Skin of body (tissue), 2 donors: ENCODE data around the gene C4A. TPM values are rescaled to one million over a fixed set of nuclear protein-coding genes. Genes with fewer than 3 reads are reported as not detected.
"Not testable (repeated sequence)": the region's sequence is repeated elsewhere in the genome, so short reads cannot be mapped to it uniquely, and the experiment has no call there.

Experiments
- DNase-seq: peaks from one replicate; lab custom pipeline; 2025; lab: John Stamatoyannopoulos, UW
- total RNA-seq: library from RNA; depleted of rRNA; stranded (reverse); fragments of >200 nt; gene quantifications from one replicate; pipeline ENCODE4 v1.2.3, GENCODE V29; 2014

Gene C4A
- total RNA-seq, 1 donor from 2014 or later = 5.8 TPM

- DNase-seq = no peak
These were observed 2.5 kb upstream of the C4A start for GRCh38 chr6:31979238-31979898.

- DNase-seq = not testable (repeated sequence)
These were observed 1.5 kb upstream of the C4A start for GRCh38 chr6:31980195-31980876.

- DNase-seq = not testable (repeated sequence)
These were observed 859 bp upstream of the C4A start for GRCh38 chr6:31980998-31981397.

- not testable (repeated sequence) for DNase-seq
These were observed 7.5 kb downstream of the C4A start for GRCh38 chr6:31989363-31989762.

- not testable (repeated sequence) for DNase-seq
These were observed 12.6 kb downstream of the C4A start for GRCh38 chr6:31994421-31994820.

- not testable (repeated sequence) for DNase-seq
These were observed 14.5 kb downstream of the C4A start for GRCh38 chr6:31996385-31996784.

- not testable (repeated sequence) for DNase-seq
These were observed 20.9 kb downstream of the C4A start for GRCh38 chr6:32002546-32003268.

- DNase-seq = not testable (repeated sequence)
These were observed 21.4 kb downstream of the C4A start for GRCh38 chr6:32003301-32003700.

GRCh38 chr6:32004393-32004792, 22.5 kb downstream of the C4A start:
- DNase-seq = not testable (repeated sequence)

GRCh38 chr6:32004864-32005537, 23.1 kb downstream of the C4A start:
- DNase-seq = not testable (repeated sequence)

- not testable (repeated sequence) for DNase-seq
These were observed 23.7 kb downstream of the C4A start for GRCh38 chr6:32005538-32005880.

GRCh38 chr6:32005991-32006529, 24.2 kb downstream of the C4A start:
- DNase-seq = not testable (repeated sequence)

GRCh38 chr6:32007086-32007485, 25.2 kb downstream of the C4A start:
- DNase-seq = not testable (repeated sequence)

GRCh38 chr6:32008037-32008436, 26.2 kb downstream of the C4A start:
- not testable (repeated sequence) for DNase-seq

GRCh38 chr6:32008616-32009015, 26.8 kb downstream of the C4A start:
- DNase-seq = not testable (repeated sequence)

GRCh38 chr6:32009537-32009936, 27.7 kb downstream of the C4A start:
- not testable (repeated sequence) for DNase-seq

GRCh38 chr6:32010856-32011530, 29.1 kb downstream of the C4A start:
- not testable (repeated sequence) for DNase-seq

GRCh38 chr6:32012941-32013617, 31.2 kb downstream of the C4A start:
- not testable (repeated sequence) for DNase-seq

GRCh38 chr6:32013738-32014137, 31.9 kb downstream of the C4A start:
- not testable (repeated sequence) for DNase-seq

GRCh38 chr6:32014547-32014946, 32.7 kb downstream of the C4A start, which contains the start of gene C4B:
TSS of gene C4B (plus strand) at chr6:32014795. CDS start at chr6:32014846, 51 bp downstream.
- not testable (repeated sequence) for DNase-seq
